ENCODE measurements around the gene SLC30A7. TPM values are rescaled to one million over a fixed set of nuclear protein-coding genes. Genes with fewer than 3 reads are reported as not detected.
"Not testable (repeated sequence)": the region's sequence is repeated elsewhere in the genome, so short reads cannot be mapped to it uniquely, and the experiment has no call there.

Gene SLC30A7
- total RNA-seq, 1 donor from 2014 or later = 25.9 TPM

GRCh38 chr1:100882698-100883097 lies 13.2 kb upstream of the SLC30A7 start:
- ATAC-seq (peak; percentile 90), DNase-seq (ENCODE audit: low spot score) (no peak)
- intact Hi-C loops (cut with DNase I) = no loop called here

- no peak for DNase-seq (ENCODE audit: low spot score)
- intact Hi-C loops (cut with DNase I) = no loop called here
These were observed 11.9 kb upstream of the SLC30A7 start for GRCh38 chr1:100883963-100884362.

GRCh38 chr1:100889007-100889406 lies 6.9 kb upstream of the SLC30A7 start:
- ATAC-seq; intact Hi-C loops (cut with DNase I); DNase-seq (ENCODE audit: low spot score): not testable (repeated sequence)

More at GRCh38 chr1:100883963-100884362, 11.9 kb upstream of the SLC30A7 start:
- ATAC-seq = no peak

- ATAC-seq; intact Hi-C loops (cut with DNase I): not testable (repeated sequence)
These were observed 5.9 kb upstream of the SLC30A7 start for GRCh38 chr1:100889869-100890482.

GRCh38 chr1:100891380-100891779 lies 4.5 kb upstream of the SLC30A7 start:
- intact Hi-C loops (cut with DNase I) = no loop called here

More at GRCh38 chr1:100889869-100890482, 5.9 kb upstream of the SLC30A7 start:
- DNase-seq (ENCODE audit: low spot score) = not testable (repeated sequence)

GRCh38 chr1:100892554-100892953 lies 3.3 kb upstream of the SLC30A7 start:
- ATAC-seq (no peak), DNase-seq (ENCODE audit: low spot score) (no peak)
- intact Hi-C loops (cut with DNase I) = no loop called here

More at GRCh38 chr1:100891380-100891779, 4.5 kb upstream of the SLC30A7 start:
- no peak for ATAC-seq
- DNase-seq (ENCODE audit: low spot score) = no peak

GRCh38 chr1:100893718-100894117 lies 2.2 kb upstream of the SLC30A7 start:
- no peak for DNase-seq (ENCODE audit: low spot score)
- no peak for ATAC-seq
- intact Hi-C loops (cut with DNase I) = no loop called here

- ATAC-seq (peak; percentile 86), DNase-seq (ENCODE audit: low spot score) (peak; percentile 88)
- intact Hi-C loops (cut with DNase I) = no loop called here
These were observed 1.0 kb upstream of the SLC30A7 start, which contains the start of gene EXTL2 for GRCh38 chr1:100894603-100895539. EXTL2 (minus strand) TSS chr1:100894842; CDS start chr1:100888757, 6,085 bp downstream.

GRCh38 chr1:100896481-100896982 lies 642 bp downstream of the SLC30A7 start:
- peak; percentile 1 for ATAC-seq
- DNase-seq (ENCODE audit: low spot score) = no peak
- intact Hi-C loops (cut with DNase I) = no loop called here

GRCh38 chr1:100902365-100902764 lies 6.5 kb downstream of the SLC30A7 start:
- DNase-seq (ENCODE audit: low spot score) (no peak), ATAC-seq (no peak)
- intact Hi-C loops (cut with DNase I) = no loop called here

GRCh38 chr1:100903777-100904176 lies 7.9 kb downstream of the SLC30A7 start:
- DNase-seq (ENCODE audit: low spot score) = no peak
- no peak for ATAC-seq
- intact Hi-C loops (cut with DNase I) = no loop called here

GRCh38 chr1:100904528-100904927 lies 8.6 kb downstream of the SLC30A7 start:
- ATAC-seq (no peak), DNase-seq (ENCODE audit: low spot score) (no peak)
- intact Hi-C loops (cut with DNase I) = no loop called here

- ATAC-seq (no peak), DNase-seq (ENCODE audit: low spot score) (no peak)
- intact Hi-C loops (cut with DNase I) = no loop called here
These were observed 9.3 kb downstream of the SLC30A7 start for GRCh38 chr1:100905181-100905580.

GRCh38 chr1:100907887-100908286 lies 12.0 kb downstream of the SLC30A7 start:
- no peak for ATAC-seq
- no peak for DNase-seq (ENCODE audit: low spot score)
- intact Hi-C loops (cut with DNase I) = no loop called here

- ATAC-seq (no peak), DNase-seq (ENCODE audit: low spot score) (no peak)
- intact Hi-C loops (cut with DNase I) = no loop called here
These were observed 13.1 kb downstream of the SLC30A7 start for GRCh38 chr1:100909018-100909417.

- intact Hi-C loops (cut with DNase I) = no loop called here
- no peak for ATAC-seq
These were observed 16.1 kb downstream of the SLC30A7 start for GRCh38 chr1:100912019-100912418.

GRCh38 chr1:100921110-100921706 lies 25.3 kb downstream of the SLC30A7 start:
- ATAC-seq = peak; percentile 36
- no peak for DNase-seq (ENCODE audit: low spot score)

More at GRCh38 chr1:100912019-100912418, 16.1 kb downstream of the SLC30A7 start:
- no peak for DNase-seq (ENCODE audit: low spot score)

GRCh38 chr1:100924212-100924611 lies 28.3 kb downstream of the SLC30A7 start:
- ATAC-seq = no peak
- DNase-seq (ENCODE audit: low spot score) = no peak

More at GRCh38 chr1:100921110-100921706, 25.3 kb downstream of the SLC30A7 start:
- intact Hi-C loops (cut with DNase I) = no loop called here

GRCh38 chr1:100924991-100925390 lies 29.1 kb downstream of the SLC30A7 start:
- intact Hi-C loops (cut with DNase I) = no loop called here
- DNase-seq (ENCODE audit: low spot score) = no peak

More at GRCh38 chr1:100924212-100924611, 28.3 kb downstream of the SLC30A7 start:
- intact Hi-C loops (cut with DNase I) = no loop called here

More at GRCh38 chr1:100924991-100925390, 29.1 kb downstream of the SLC30A7 start:
- no peak for ATAC-seq

Measured in sciatic nerve (tissue), 2 donors.